ENCODE measurements around the gene BLNK. TPM values are rescaled to one million over a fixed set of nuclear protein-coding genes. Genes with fewer than 3 reads are reported as not detected.
A peak's percentile ranks its signal among the peaks of the same experiment; 100 is the strongest.
"Not testable (repeated sequence)": the region's sequence is repeated elsewhere in the genome, so short reads cannot be mapped to it uniquely, and the experiment has no call there.

Gene BLNK
- total RNA-seq, 6 donors from 2014 or later, result 7.0 to 17.8 (median 10.8) TPM

DNA sequence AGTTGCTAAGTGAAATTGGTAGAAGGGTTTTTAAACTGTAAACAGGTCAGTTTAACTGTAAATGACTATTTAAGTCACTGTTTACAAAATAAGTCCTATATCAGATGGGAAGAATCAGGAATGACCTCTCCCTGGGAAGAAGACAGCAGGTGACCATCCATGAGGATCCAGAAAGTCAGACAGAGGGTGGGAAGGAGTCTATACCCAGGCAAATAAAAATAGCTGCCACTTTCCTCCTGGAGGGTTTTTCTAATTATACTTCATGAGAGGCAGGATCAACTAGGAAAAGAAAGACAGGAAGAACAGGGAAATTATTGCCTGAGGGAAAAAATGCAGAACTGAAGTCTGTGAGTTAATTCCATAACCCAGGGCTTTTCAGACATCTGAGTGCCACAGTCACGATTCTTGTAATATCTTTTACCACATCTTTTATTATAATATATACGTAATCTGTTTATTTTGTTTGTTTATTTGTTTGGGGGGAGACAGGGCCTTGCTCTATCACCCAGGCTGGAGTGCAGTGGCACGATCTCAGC lies 39.9 kb upstream of the BLNK start:
- no peak for ATAC-seq (ENCODE audit: low FRiP score in 2 of 2)
- WGBS, 2 donors, result 57 to 67% methylated on average over 3 of the region's 3 CpGs

DNA sequence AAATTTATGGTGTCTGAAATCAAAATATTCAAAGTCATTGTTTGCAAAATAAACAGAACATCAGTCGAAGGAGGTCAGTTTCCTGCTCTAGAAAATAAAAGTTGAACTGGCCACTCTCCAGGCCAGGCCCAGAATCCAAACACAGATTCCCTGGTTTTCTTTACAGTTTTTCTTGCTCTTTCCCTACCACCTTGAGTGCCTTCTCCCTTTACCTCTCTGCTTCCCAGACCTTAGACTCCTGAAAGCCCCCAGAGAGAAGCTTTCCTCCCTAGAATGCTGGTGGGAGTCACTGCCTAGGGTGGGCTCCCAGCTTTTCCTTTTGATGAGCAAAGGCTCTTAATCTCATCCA lies 38.9 kb upstream of the BLNK start:
- TF ChIP-seq POLR2AphosphoS5 (IDR thresholded peaks at IDR 0.05) (no peak), EP300 (IDR thresholded peaks at IDR 0.05) (no peak), POLR2A (IDR thresholded peaks at IDR 0.05) (no peak)
- TF ChIP-seq, protein P1, sequence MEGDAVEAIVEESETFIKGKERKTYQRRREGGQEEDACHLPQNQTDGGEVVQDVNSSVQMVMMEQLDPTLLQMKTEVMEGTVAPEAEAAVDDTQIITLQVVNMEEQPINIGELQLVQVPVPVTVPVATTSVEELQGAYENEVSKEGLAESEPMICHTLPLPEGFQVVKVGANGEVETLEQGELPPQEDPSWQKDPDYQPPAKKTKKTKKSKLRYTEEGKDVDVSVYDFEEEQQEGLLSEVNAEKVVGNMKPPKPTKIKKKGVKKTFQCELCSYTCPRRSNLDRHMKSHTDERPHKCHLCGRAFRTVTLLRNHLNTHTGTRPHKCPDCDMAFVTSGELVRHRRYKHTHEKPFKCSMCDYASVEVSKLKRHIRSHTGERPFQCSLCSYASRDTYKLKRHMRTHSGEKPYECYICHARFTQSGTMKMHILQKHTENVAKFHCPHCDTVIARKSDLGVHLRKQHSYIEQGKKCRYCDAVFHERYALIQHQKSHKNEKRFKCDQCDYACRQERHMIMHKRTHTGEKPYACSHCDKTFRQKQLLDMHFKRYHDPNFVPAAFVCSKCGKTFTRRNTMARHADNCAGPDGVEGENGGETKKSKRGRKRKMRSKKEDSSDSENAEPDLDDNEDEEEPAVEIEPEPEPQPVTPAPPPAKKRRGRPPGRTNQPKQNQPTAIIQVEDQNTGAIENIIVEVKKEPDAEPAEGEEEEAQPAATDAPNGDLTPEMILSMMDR (IDR thresholded peaks at IDR 0.05), result no peak
- DNase-seq (no peak), ATAC-seq (ENCODE audit: low FRiP score in 2 of 2) (no peak)
- Histone ChIP-seq H3K27me3 (no peaks in the 10 kb centered on the region), H3K4me3 (no peak overlapping the region), H3K36me3 (no peaks in the 10 kb centered on the region), H3K9me3 (no peaks in the 10 kb centered on the region), H3K4me1 (peaks cover 16 to 26% (median 21%) of the 10 kb centered on the region in 4 donors), H3K27ac (peak overlapping the region in 2 of 4 donors; percentile 8 to 38)
- 12 to 17% methylated on average over 1 of the region's 1 CpG for WGBS, 2 donors

More for the DNA sequence above, 39.9 kb upstream of the BLNK start:
- Histone ChIP-seq H3K36me3 (no peaks in the 10 kb centered on the region), H3K9me3 (no peaks in the 10 kb centered on the region), H3K27ac (no peak overlapping the region), H3K27me3 (no peaks in the 10 kb centered on the region), H3K4me1 (peaks cover 12 to 25% (median 18%) of the 10 kb centered on the region in 4 donors), H3K4me3 (no peak overlapping the region)
- DNase-seq, result no peak
- TF ChIP-seq, protein P1 (IDR thresholded peaks at IDR 0.05), result no peak
- no peak for TF ChIP-seq EP300 (IDR thresholded peaks at IDR 0.05)
- no peak for TF ChIP-seq POLR2AphosphoS5 (IDR thresholded peaks at IDR 0.05)
- no peak for TF ChIP-seq POLR2A (IDR thresholded peaks at IDR 0.05)

DNA sequence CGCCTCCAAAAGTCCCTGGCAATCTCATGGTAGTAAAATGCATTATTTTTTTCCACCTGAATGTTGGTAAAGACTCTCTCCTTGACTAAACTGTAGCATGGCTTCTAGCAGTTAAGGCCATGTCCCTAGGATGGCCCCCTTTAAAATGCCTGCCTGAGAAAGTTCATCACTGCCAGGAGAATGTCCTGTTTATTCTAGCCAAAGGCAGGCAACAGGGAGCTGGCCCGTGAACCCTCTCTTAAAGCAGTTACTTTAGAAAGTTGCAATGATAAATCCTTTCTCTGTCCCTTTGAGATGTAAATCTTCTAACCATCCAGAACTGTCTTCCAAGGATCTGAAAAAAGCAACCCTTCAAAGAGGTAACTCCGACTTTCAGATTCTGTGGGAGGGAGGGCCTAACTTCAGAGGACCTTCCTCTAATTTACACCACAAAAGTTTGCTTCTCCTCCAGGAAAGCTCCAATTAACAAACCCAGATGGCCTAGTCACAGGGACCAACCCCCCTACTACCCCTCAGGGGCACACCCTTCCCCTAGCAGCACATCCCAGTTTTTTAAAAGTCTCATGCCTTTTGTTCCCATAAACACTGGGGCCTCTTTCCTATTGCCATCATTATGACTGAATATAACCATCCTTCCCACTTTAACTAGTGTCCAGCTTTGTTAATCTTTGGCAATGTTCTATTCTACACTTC lies 38.4 kb upstream of the BLNK start:
- no peak overlapping the region for H3K4me3 ChIP-seq
- H3K36me3 ChIP-seq, result no peaks in the 10 kb centered on the region
- DNase-seq (no peak), ATAC-seq (ENCODE audit: low FRiP score in 2 of 2) (no peak)
- H3K27me3 ChIP-seq, result no peaks in the 10 kb centered on the region
- H3K9me3 ChIP-seq, result no peaks in the 10 kb centered on the region
- H3K4me1 ChIP-seq, result peaks cover 16 to 26% (median 21%) of the 10 kb centered on the region in 4 donors
- TF ChIP-seq EP300 (IDR thresholded peaks at IDR 0.05) (no peak), POLR2AphosphoS5 (IDR thresholded peaks at IDR 0.05) (no peak), POLR2A (IDR thresholded peaks at IDR 0.05) (no peak)
- TF ChIP-seq, protein P1 (IDR thresholded peaks at IDR 0.05), result no peak
- WGBS, 2 donors, result 56 to 61% methylated on average over 2 to 3 of the region's 3 CpGs
- peak overlapping the region in 2 of 4 donors; percentile 8 to 38 for H3K27ac ChIP-seq

DNA sequence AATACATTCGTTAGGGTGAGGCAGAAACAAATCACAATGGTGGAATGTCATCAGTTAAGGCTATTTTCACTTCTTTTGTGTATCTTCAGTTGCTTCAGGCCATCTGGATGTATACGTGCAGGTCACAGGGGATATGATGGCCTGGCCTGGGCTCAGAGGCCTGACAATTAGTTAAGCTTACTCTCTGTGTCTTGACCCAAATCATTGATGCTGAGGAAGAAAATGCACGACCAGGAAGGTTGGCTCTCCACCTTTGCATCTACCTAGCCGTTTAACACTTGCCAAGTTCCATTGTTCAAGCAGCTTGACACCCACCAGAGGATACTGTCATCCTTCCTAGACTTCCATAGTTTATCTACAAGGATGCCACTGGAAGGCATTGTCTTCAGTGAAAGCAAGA lies 37.5 kb upstream of the BLNK start:
- not testable (repeated sequence) for H3K4me3 ChIP-seq; H3K27ac ChIP-seq; H3K9me3 ChIP-seq; DNase-seq; ATAC-seq (ENCODE audit: low FRiP score in 2 of 2); H3K36me3 ChIP-seq; H3K27me3 ChIP-seq
- WGBS, 2 donors, result 59 to 65% methylated on average over 3 to 4 of the region's 4 CpGs
- peaks cover 16 to 26% (median 21%) of the 10 kb centered on the region in 4 donors for H3K4me1 ChIP-seq

DNA sequence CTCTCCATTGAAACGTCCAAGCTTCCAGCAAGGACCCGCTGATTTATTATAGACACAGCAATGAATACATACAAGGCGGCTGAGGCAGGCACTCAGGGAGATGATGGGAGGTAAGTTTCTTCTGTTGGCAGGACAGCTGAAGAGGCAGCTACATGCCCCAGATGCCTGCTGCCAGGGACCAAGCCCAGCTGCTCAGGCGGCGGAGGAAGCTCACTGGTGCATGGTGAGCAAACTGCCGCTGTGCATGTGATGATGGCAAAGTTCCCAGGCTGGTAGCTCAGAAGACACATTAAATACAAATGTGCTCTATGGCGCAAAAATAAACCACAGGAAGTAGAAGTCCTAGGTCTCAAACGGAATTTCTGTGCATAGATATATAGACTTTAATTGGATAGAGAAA lies 35.1 kb upstream of the BLNK start:
- Histone ChIP-seq H3K27me3 (no peaks in the 10 kb centered on the region), H3K4me1 (peaks cover 16 to 26% (median 21%) of the 10 kb centered on the region in 4 donors), H3K36me3 (no peaks in the 10 kb centered on the region), H3K9me3 (no peaks in the 10 kb centered on the region), H3K27ac (no peak overlapping the region), H3K4me3 (no peak overlapping the region)
- 19 to 27% methylated on average over 8 of the region's 8 CpGs for WGBS, 2 donors
- ATAC-seq (ENCODE audit: low FRiP score in 2 of 2) (peak in 1 of 2 donors; percentile 53), DNase-seq (peak; percentile 48 to 51)
- TF ChIP-seq POLR2AphosphoS5 (IDR thresholded peaks at IDR 0.05) (no peak), POLR2A (IDR thresholded peaks at IDR 0.05) (no peak), EP300 (IDR thresholded peaks at IDR 0.05) (no peak)
- TF ChIP-seq, protein P1 (IDR thresholded peaks at IDR 0.05), result no peak

All from upper lobe of left lung (tissue), 6 donors.